Endothelial cell of umbilical vein (primary cell): ENCODE data around the gene BCL7A. TPM values are rescaled to one million over a fixed set of nuclear protein-coding genes. Genes with fewer than 3 reads are reported as not detected.

Experiments
- BruUV-seq: library from RNA; stranded (reverse); fragments of 400-500 nt; replicated peaks from 2 replicates; lab custom pipeline; 2021; lab: Mats Ljungman, UMichigan
- CTCF ChIA-PET: fragments of 300-600, 350-600 bp; sonication (Branson Sonifier 250); formaldehyde crosslinking; loops from one replicate; lab custom pipeline; 2021; ENCODE audit warnings: antibody characterized with exemption, inconsistent platforms; lab: Charles Lee
- POLR2A ChIA-PET: fragments of 300-600, 350-600 bp; sonication (Branson Sonifier 250); formaldehyde crosslinking; loops from one replicate; lab custom pipeline; 2021; ENCODE audit warnings: antibody characterized with exemption, inconsistent platforms; lab: Charles Lee
- DNase-seq: peaks from one replicate; pipeline ENCODE4 v3.0.0-alpha.2; 2011; ENCODE audit warnings: low read depth, low spot score
- FAIRE-seq: peaks from 2 replicates; lab custom pipeline; 2011; peaks lifted over from hg19 to GRCh38; lab: Jason Lieb, UNC
- H2AFZ ChIP-seq: 2 replicates; pipeline ENCODE4 v1.6.0; 2012; ENCODE audit warnings: low read depth, low read length, control low read depth, inconsistent platforms
- H3K27ac ChIP-seq: 2 replicates; pipeline ENCODE4 v1.5.1; 2011; ENCODE audit warnings: low read depth, mild to moderate bottlenecking, control low read depth, low read length, moderate library complexity; ENCODE audit not compliant: insufficient read depth
- H3K27me3 ChIP-seq, 2 experiments: 2 replicates each; pipeline versions ENCODE4 v1.6.0 to v1.6.1; 2011; ENCODE audit warnings: low read length in 2 of 2, mixed read lengths in 1 of 2; ENCODE audit not compliant: control insufficient read depth in 2 of 2, insufficient read depth in 2 of 2
- H3K36me3 ChIP-seq, 2 experiments: 2 replicates in 1 of 2; 3 replicates in 1 of 2; pipeline ENCODE4 v1.5.1; 2011; ENCODE audit warnings: low read length in 2 of 2, mild to moderate bottlenecking in 1 of 2, moderate library complexity in 1 of 2; ENCODE audit not compliant: control insufficient read depth in 2 of 2, insufficient read depth in 2 of 2; ENCODE audit errors: extremely low read depth in 1 of 2
- H3K4me1 ChIP-seq: 3 replicates; pipeline ENCODE4 v1.5.1; 2011; ENCODE audit warnings: mild to moderate bottlenecking, low read length; ENCODE audit not compliant: control insufficient read depth, insufficient read depth; ENCODE audit errors: extremely low read depth
- H3K4me2 ChIP-seq: 2 replicates; pipeline ENCODE4 v1.6.1; 2011; ENCODE audit warnings: low read length, control low read depth, mixed read lengths; ENCODE audit not compliant: insufficient read depth
- H3K4me3 ChIP-seq, 3 experiments: fragments of 200-600 bp in 1 of 3; sonication (generic), shearing (Covaris generic) in 1 of 3; replicated peaks in 1 of 3; 2 replicates each; pipeline ENCODE4 v1.5.1; 2011 to 2016; ENCODE audit warnings: control low read depth in 3 of 3, low read length in 3 of 3, mild to moderate bottlenecking in 2 of 3, inconsistent platforms in 1 of 3, low read depth in 1 of 3, moderate library complexity in 1 of 3; ENCODE audit not compliant: insufficient read depth in 1 of 3
- H3K79me2 ChIP-seq: 2 replicates; pipeline ENCODE4 v1.6.0; 2012; ENCODE audit warnings: low read length, inconsistent platforms; ENCODE audit not compliant: control insufficient read depth, insufficient read depth
- H3K9ac ChIP-seq: replicated peaks from 2 replicates; pipeline ENCODE3; 2011; ENCODE audit warnings: low read length, control low read depth; ENCODE audit not compliant: insufficient read depth; ENCODE audit errors: extremely low read depth
- H3K9me1 ChIP-seq: replicated peaks from 3 replicates; pipeline ENCODE4 v1.6.0; 2011; ENCODE audit warnings: mild to moderate bottlenecking, low read length; ENCODE audit not compliant: control insufficient read depth, insufficient read depth; ENCODE audit errors: extremely low read depth
- H3K9me3 ChIP-seq: replicated peaks from 2 replicates; pipeline ENCODE4 v1.5.1; 2012; ENCODE audit warnings: low read length, inconsistent platforms; ENCODE audit not compliant: control insufficient read depth, insufficient read depth
- H4K20me1 ChIP-seq: replicated peaks from 2 replicates; pipeline ENCODE3; 2011; ENCODE audit warnings: mild to moderate bottlenecking, low read length; ENCODE audit not compliant: control insufficient read depth, insufficient read depth; ENCODE audit errors: extremely low read depth
- CTCF ChIP-seq, 2 donors: IDR thresholded peaks; 1 replicate in 1 of 2; 2 replicates in 1 of 2; pipeline ENCODE4 v1.5.1; 2011; ENCODE audit warnings: low read length in 2 of 2, mild to moderate bottlenecking in 2 of 2, moderate library complexity in 2 of 2, control low read depth in 1 of 2, inconsistent platforms in 1 of 2, low read depth in 1 of 2; ENCODE audit not compliant: insufficient read depth in 1 of 2; ENCODE audit errors: extremely low read depth in 1 of 2
- EZH2 ChIP-seq: IDR thresholded peaks from 2 replicates; pipeline ENCODE4 v1.6.1; 2012; ENCODE audit warnings: borderline replicate concordance, low read depth, mild to moderate bottlenecking, moderate library complexity, low read length, inconsistent platforms; ENCODE audit not compliant: severe bottlenecking
- FOS ChIP-seq: IDR thresholded peaks from 2 replicates; pipeline ENCODE4 v1.6.1; 2011; ENCODE audit warnings: mild to moderate bottlenecking, low read length, moderate library complexity, borderline replicate concordance; ENCODE audit not compliant: insufficient read depth
- GATA2 ChIP-seq: IDR thresholded peaks from 2 replicates; pipeline ENCODE4 v1.7.0; 2011; ENCODE audit warnings: low read depth, mild to moderate bottlenecking, moderate library complexity, mixed read lengths, low read length; ENCODE audit not compliant: insufficient read length, insufficient read depth
- JUN ChIP-seq: IDR thresholded peaks from 2 replicates; pipeline ENCODE4 v1.6.1; 2011; ENCODE audit warnings: borderline replicate concordance, low read depth; ENCODE audit not compliant: insufficient read length, insufficient read depth
- MAX ChIP-seq: IDR thresholded peaks from 2 replicates; pipeline ENCODE4 v1.6.1; 2011; ENCODE audit not compliant: insufficient read depth, insufficient read length
- MYC ChIP-seq: IDR thresholded peaks from one replicate; pipeline ENCODE4 v1.6.1; 2011; ENCODE audit warnings: mild to moderate bottlenecking, low read depth, low read length
- POLR2A ChIP-seq: IDR thresholded peaks from 2 replicates; pipeline ENCODE4 v1.6.1; 2012; ENCODE audit warnings: low read depth, mild to moderate bottlenecking, control low read depth, low read length
- POLR2AphosphoS5 ChIP-seq: IDR thresholded peaks from 2 replicates; pipeline ENCODE4 v1.6.1; 2012; ENCODE audit warnings: low read depth, mild to moderate bottlenecking, control low read depth, low read length, moderate library complexity; ENCODE audit not compliant: insufficient read depth
- dilution Hi-C: fragments of 300-500 bp; cut with MboI; formaldehyde crosslinking; loops from one replicate; pipeline ENCODE4 v1.15.0; 2019; ENCODE audit warnings: low sequenced_read_pairs; ENCODE audit not compliant: extremely low pct_ligation_motif_present
- intact Hi-C: fragments of 100-400 bp; cut with micrococcal nuclease; formaldehyde crosslinking; loops from one replicate; pipeline ENCODE4 v1.10.0; 2022
- polyA plus RNA-seq, 4 experiments: library from polyadenylated mRNA; depleted of rRNA in 3 of 4; stranded (reverse) in 3 of 4; unstranded in 1 of 4; fragments of >200 nt; gene quantifications; 2 replicates each; pipeline versions ENCODE4 v1.2.1 to v1.2.3, GENCODE V29; 2011 to 2012; ENCODE audit warnings: missing spikeins in 1 of 4
- total RNA-seq: library from RNA; stranded (reverse); gene quantifications from 2 replicates; pipeline ENCODE4 v1.2.3, GENCODE V29; 2021

BCL7A gene
- total and polyA plus RNA-seq, 2 donors (not counting 3 experiments of a cell fraction or from before 2014, with no cell fraction given): 9.7 to 11.1 TPM

GRCh38 chr12:122043476-122043875 lies 21.8 kb downstream of the BCL7A start:
- POLR2A ChIA-PET: interaction anchor here (0.6 kb wide), 1 partner anchor 56 kb away, joined by 3 read pairs; no protein-coding TSS in a partner anchor
- Histone ChIP-seq H3K4me1 (no peaks in the 10 kb centered on the region), H3K27me3 (no peaks in the 10 kb centered on the region), H3K27ac (no peak overlapping the region), H3K9ac (no peak overlapping the region), H3K36me3 (peaks cover 0 to 4% of the 10 kb centered on the region in 2 experiments), H3K9me1 (no peaks in the 10 kb centered on the region), H3K4me3 (no peak overlapping the region), H3K9me3 (no peaks in the 10 kb centered on the region), H3K4me2 (no peak overlapping the region), H4K20me1 (no peaks in the 10 kb centered on the region), H2AFZ (no peak overlapping the region), H3K79me2 (no peaks in the 10 kb centered on the region)
- DNase-seq: no peak
- TF ChIP-seq GATA2 (no peak), CTCF (IDR thresholded peaks at IDR 0.05; ENCODE audit: extremely low read depth in 1 of 2, insufficient read depth in 1 of 2, low read depth in 1 of 2, low read length in 2 of 2) (no peak), MAX (no peak), MYC (no peak)
- dilution Hi-C loops (no loop called here), intact Hi-C loops (no loop called here)
- no peak for FAIRE-seq
- CTCF ChIA-PET: no interaction called here
- BruUV-seq: no TSS peak

- Histone ChIP-seq H3K4me1 (no peaks in the 10 kb centered on the region), H2AFZ (no peak overlapping the region), H3K27ac (no peak overlapping the region), H4K20me1 (no peaks in the 10 kb centered on the region), H3K9ac (no peak overlapping the region), H3K9me3 (no peaks in the 10 kb centered on the region), H3K9me1 (no peaks in the 10 kb centered on the region), H3K27me3 (no peaks in the 10 kb centered on the region), H3K4me3 (no peak overlapping the region), H3K36me3 (peaks cover 0 to 4% of the 10 kb centered on the region in 2 experiments), H3K4me2 (no peak overlapping the region), H3K79me2 (no peaks in the 10 kb centered on the region)
- dilution Hi-C loops: no loop called here
- ChIA-PET CTCF (interaction anchor here (1.3 kb wide), 1 partner anchor 9 kb away, joined by 3 read pairs; no protein-coding TSS in a partner anchor), POLR2A (no interaction called here)
- no peak for DNase-seq
- no peak for FAIRE-seq
- TF ChIP-seq JUN (no peak), MYC (no peak), POLR2A (no peak), POLR2AphosphoS5 (no peak), CTCF (IDR thresholded peaks at IDR 0.05; ENCODE audit: extremely low read depth in 1 of 2, insufficient read depth in 1 of 2, low read depth in 1 of 2, low read length in 2 of 2) (no peak), GATA2 (no peak), EZH2 (no peak), FOS (no peak)
- BruUV-seq: no TSS peak
- intact Hi-C loops: no loop called here
Observed at GRCh38 chr12:122045262-122045661, 23.6 kb downstream of the BCL7A start.
